IPS-18a (cell line): Measurements from ENCODE around the gene UXS1.
A peak's percentile ranks its signal among the peaks of the same experiment; 100 is the strongest.
"Not testable (repeated sequence)": the region's sequence is repeated elsewhere in the genome, so short reads cannot be mapped to it uniquely, and the experiment has no call there.

Experiments used
- H3K27ac ChIP-seq: one replicate; pipeline ENCODE4 v1.5.1; 2013; ENCODE audit warnings: low read length
- H3K27me3 ChIP-seq: one replicate; pipeline ENCODE4 v1.6.1; 2013; ENCODE audit warnings: mild to moderate bottlenecking, low read length; ENCODE audit not compliant: control insufficient read depth, insufficient read depth
- H3K36me3 ChIP-seq: one replicate; pipeline ENCODE4 v1.6.1; 2013; ENCODE audit warnings: low read depth, low read length; ENCODE audit not compliant: control insufficient read depth
- H3K4me1 ChIP-seq: one replicate; pipeline ENCODE4 v1.6.1; 2013; ENCODE audit warnings: low read depth, low read length; ENCODE audit not compliant: control insufficient read depth
- H3K4me3 ChIP-seq: one replicate; pipeline ENCODE4 v1.5.1; 2013; ENCODE audit warnings: low read length
- H3K9ac ChIP-seq: one replicate; pipeline ENCODE4 v1.6.1; 2013; ENCODE audit warnings: mild to moderate bottlenecking, low read length, moderate library complexity
- H3K9me3 ChIP-seq: one replicate; pipeline ENCODE4 v1.6.1; 2013; ENCODE audit warnings: low read depth, low read length; ENCODE audit not compliant: control insufficient read depth

The UXS1 gene

DNA sequence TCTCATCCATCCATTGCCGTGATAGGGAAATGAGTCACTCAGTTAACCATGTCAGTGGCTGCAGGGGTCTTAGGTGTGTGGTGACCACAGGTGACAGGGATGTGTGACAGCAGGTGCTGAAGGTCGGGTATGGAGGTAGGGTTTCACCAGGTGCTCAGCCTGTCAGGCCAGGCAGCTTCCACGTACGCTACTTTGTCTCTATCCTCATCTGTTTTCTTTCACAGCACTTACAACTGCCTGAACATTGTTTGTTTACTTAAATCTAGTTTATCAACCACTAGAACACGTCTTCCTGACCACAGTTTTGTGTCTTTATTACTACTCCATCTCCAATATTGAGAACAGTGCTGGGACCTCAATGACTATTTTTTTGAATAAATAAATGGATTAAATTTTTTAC, 11.4 kb upstream of the UXS1 start:
- H3K4me3 ChIP-seq, result no peak overlapping the region
- no peaks in the 10 kb centered on the region for H3K9me3 ChIP-seq
- H3K4me1 ChIP-seq, result no peaks in the 10 kb centered on the region
- H3K9ac ChIP-seq, result no peak overlapping the region
- H3K36me3 ChIP-seq, result no peaks in the 10 kb centered on the region
- no peak overlapping the region for H3K27ac ChIP-seq
- H3K27me3 ChIP-seq, result no peaks in the 10 kb centered on the region

DNA sequence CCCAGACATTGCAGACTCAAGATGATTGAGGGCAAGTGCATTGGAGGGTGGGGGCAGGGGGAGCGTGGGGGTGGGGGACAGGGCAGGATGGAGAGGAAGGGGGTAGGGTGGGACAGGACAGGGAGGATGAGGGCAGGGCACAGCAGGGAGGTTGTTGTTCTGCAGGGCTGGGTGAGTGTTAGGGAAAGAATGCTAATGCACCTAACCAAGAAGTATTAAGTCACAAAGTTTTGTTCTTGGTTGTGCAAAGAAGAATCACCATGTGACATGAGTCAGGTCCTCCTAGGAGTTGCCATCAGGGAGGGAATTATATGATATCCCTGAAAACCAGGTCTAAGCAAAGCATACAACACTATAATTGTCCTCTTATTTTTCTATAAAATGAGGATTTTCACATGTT, 10.4 kb upstream of the UXS1 start:
- not testable (repeated sequence) for H3K9ac ChIP-seq, H3K4me3 ChIP-seq, H3K27me3 ChIP-seq, H3K9me3 ChIP-seq, H3K4me1 ChIP-seq, H3K36me3 ChIP-seq, H3K27ac ChIP-seq

DNA sequence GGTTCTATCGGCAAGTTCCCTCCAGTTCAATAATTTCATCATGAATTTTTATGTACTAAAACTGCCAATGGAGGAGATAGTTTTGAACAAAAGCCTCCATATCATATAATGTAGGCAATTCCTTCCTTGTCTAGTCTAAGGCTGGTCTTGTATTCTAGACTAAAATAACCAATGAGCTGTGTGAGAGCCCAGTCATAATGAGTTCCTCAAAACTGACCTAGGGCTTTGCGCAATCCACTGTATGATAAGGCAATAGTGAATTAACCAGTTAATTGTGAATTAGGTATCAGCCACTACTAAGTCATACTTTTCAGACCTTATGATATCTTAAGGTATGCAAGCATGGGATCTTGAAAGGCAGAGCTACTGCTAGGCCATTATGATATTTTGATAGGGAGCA, 7.6 kb upstream of the UXS1 start:
- no peaks in the 10 kb centered on the region for H3K36me3 ChIP-seq

DNA sequence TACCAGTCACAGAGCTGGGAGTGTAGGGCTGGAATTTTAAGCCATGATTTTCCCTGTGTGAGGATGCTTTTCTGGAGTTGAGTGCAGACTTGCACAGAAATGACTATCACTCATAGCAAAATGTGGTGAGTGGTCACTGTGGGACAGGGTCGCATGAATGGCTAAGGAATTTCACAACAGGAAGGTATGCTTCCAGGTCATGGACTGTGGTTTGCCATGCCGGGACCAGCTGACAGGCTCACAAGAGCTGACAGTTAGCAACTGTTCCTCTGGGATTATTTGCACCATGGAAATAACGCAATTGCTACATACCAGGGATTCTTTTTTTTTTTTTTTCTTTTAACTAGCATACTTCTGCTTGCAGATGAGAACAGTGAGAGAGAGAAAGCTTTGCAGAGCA, 3.8 kb upstream of the UXS1 start:
- Histone ChIP-seq H3K4me3 (no peak overlapping the region), H3K27me3 (no peaks in the 10 kb centered on the region), H3K9me3 (no peaks in the 10 kb centered on the region), H3K36me3 (no peaks in the 10 kb centered on the region), H3K27ac (no peak overlapping the region), H3K9ac (no peak overlapping the region), H3K4me1 (peaks cover 7% of the 10 kb centered on the region)

More for the DNA sequence above, 7.6 kb upstream of the UXS1 start:
- Histone ChIP-seq H3K4me3 (no peak overlapping the region), H3K9ac (no peak overlapping the region), H3K9me3 (no peaks in the 10 kb centered on the region), H3K27ac (no peak overlapping the region), H3K4me1 (no peaks in the 10 kb centered on the region), H3K27me3 (no peaks in the 10 kb centered on the region)

DNA sequence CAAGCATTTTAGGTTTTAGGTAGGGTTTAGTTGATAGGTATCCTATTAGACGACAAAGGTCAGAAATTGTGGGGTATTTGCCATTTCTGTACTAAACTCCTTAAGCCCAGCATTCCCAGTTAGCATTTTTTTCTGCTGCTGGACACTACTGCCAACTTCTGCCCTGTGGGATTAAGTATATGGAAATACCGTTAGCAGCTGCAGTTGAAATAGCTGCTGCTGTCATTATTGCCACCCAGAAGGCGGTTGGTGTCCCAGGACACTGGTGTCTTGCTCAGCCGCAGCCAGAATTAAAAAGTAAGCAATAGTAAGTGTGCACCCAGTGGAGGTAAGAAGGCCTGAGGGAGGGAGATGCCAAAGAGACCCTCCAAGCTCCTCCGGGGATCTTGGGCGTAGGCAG, 1.9 kb upstream of the UXS1 start:
- Histone ChIP-seq H3K36me3 (no peaks in the 10 kb centered on the region), H3K9ac (no peak overlapping the region), H3K27me3 (no peaks in the 10 kb centered on the region), H3K27ac (no peak overlapping the region), H3K9me3 (no peaks in the 10 kb centered on the region), H3K4me3 (no peak overlapping the region), H3K4me1 (peaks cover 17% of the 10 kb centered on the region)

DNA sequence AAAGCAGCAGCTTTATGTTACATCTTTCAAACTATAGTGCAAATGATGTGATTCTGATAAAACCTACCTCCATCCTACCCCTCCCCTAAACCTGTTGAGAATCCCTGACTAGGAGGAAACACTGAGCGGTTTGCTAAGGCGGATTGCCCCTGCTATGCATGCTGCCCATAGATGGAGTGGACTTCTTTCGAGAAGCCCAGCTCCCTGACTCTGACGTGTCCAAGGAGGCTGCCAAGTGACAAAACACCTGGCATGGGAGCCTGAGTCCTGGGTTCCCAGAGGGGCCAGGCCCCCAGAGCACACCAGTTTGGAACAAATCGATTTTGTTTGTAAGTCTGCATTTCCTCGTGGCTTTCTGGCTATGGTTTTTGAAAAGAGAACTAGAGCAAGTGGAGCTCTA, 1.4 kb upstream of the UXS1 start:
- no peak overlapping the region for H3K9ac ChIP-seq
- no peak overlapping the region for H3K4me3 ChIP-seq
- H3K27me3 ChIP-seq, result no peaks in the 10 kb centered on the region
- H3K4me1 ChIP-seq, result peaks cover 19% of the 10 kb centered on the region
- H3K27ac ChIP-seq, result no peak overlapping the region
- no peaks in the 10 kb centered on the region for H3K9me3 ChIP-seq
- H3K36me3 ChIP-seq, result no peaks in the 10 kb centered on the region

DNA sequence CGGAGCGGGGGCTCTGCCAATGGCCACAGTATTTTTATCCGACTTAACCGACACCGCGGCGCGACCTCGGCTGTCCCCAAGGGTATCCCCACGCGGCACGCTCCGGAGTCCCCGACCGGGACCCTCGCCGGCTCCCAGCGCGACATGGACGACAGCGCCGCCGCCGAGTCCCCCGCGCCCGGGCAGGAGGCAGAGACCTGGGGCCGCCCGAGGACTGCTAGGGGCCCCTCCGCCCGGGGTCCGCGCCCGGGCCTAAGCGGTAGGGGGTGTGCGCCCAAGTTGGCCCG, 468 bp downstream of the UXS1 start:
- no peak overlapping the region for H3K27ac ChIP-seq
- H3K9me3 ChIP-seq, result no peaks in the 10 kb centered on the region
- H3K4me3 ChIP-seq, result peak overlapping the region; percentile 62
- no peaks in the 10 kb centered on the region for H3K36me3 ChIP-seq
- no peaks in the 10 kb centered on the region for H3K27me3 ChIP-seq
- H3K9ac ChIP-seq, result peak overlapping the region; percentile 54
- H3K4me1 ChIP-seq, result peaks cover 19% of the 10 kb centered on the region

DNA sequence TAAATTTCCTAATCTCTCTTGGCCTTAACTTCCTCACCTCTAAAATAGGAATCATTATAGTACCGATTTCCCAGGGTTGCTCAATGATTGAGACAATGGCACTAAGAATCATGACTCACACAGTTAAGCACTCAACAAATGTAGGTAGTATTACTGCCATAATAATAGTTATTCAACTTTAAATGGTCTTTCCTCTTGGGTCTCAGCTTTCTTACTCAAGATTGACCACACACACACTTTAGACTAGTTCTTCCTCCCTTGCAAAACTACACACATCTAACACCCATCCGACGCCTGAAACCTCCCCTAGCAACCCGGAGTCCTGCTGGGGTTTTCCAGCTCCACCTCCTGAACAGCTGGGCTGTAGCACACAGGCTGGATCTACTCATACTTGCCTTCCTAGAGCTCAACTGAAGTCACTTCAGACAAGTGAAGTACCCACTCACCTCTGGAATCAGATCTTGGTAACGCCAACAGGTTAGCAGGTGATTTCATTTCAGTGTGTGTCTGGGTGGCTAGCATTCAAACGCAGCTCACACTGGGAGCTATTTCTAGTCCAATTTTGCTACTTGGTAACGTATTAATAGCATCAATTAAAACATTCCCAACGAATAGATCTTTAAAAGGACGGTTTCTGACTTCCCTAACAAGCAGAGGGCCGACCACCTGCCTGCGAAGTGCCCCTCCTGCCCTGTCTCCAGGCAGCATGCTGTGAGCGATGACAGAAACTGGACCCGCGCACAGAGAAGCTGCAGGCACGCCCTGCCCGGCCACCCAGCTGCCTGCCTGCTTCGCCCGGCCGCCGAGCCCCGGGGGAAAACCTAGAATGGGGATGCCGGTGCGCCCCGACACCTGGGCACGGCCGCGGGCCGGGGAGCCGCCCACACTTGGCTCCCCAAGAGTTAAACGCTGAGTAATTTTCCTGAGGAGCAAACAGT, 1.1 kb downstream of the UXS1 start:
- no peaks in the 10 kb centered on the region for H3K9me3 ChIP-seq

DNA sequence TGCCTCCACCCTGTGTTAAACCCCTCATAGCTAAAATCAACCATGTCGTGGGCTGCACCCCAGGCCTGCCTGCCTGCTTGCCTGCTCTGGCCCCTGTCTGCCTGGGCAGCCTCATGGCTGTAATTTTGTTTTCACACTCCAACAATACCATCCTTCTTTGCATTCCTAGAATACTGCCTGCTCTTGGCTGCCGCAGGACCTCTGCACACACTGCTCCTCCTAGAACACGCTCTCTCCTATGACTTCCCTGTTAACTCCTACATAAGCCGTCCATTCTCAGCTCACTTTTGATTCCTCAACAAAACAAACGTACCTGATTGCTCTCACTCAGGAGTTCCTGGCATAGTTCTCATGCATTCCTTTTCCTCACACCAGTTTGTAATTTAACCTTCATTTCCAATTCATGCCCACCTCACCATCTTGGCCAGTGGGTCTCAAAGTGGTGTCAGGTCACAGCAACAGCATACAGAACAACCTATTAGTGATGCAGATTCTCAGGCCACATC, 2.5 kb downstream of the UXS1 start:
- H3K4me1 ChIP-seq, result peaks cover 22% of the 10 kb centered on the region
- H3K27ac ChIP-seq, result no peak overlapping the region
- H3K4me3 ChIP-seq, result no peak overlapping the region
- H3K27me3 ChIP-seq, result no peaks in the 10 kb centered on the region
- no peaks in the 10 kb centered on the region for H3K9me3 ChIP-seq
- H3K36me3 ChIP-seq, result no peaks in the 10 kb centered on the region
- no peak overlapping the region for H3K9ac ChIP-seq

More for the DNA sequence above, 1.1 kb downstream of the UXS1 start:
- Histone ChIP-seq H3K27ac (no peak overlapping the region), H3K4me1 (peaks cover 22% of the 10 kb centered on the region), H3K36me3 (no peaks in the 10 kb centered on the region), H3K27me3 (no peaks in the 10 kb centered on the region), H3K4me3 (peak overlapping the region; percentile 62), H3K9ac (peak overlapping the region; percentile 54)

DNA sequence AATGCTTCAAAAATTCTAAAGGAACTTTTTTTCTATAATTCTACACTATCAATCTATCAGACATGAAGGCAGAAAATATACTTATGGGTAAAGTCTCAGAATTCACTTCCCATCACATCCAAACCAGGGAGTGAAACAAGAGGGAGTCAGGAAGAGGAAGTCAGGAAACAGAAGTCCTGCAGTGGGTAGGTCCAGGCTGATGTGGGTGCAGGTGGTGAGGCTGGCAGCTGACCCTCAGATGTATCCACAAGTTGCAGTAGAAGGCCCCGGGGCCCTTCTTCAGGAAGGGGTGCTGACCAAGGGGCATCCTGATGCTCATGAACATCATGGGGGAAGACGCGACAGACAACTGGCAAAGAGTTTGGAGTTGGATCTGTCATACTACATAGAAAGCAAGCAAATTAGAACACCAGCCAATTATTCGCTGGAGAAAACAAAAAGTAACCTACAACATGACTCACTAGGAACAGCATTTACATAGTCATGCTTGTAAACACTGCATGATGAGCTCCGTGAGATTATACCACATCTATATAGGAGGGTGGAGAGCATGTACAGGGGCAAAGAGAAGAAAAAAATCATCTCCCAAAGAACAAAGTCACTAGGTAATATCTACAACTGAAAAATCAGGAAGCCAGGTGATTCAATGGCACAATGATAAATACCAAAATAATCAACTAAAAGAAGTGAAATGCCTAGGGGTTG, 4.2 kb downstream of the UXS1 start:
- Histone ChIP-seq H3K4me3 (no peak overlapping the region), H3K4me1 (peaks cover 20% of the 10 kb centered on the region), H3K9ac (no peak overlapping the region), H3K27ac (no peak overlapping the region), H3K36me3 (no peaks in the 10 kb centered on the region), H3K27me3 (no peaks in the 10 kb centered on the region), H3K9me3 (no peaks in the 10 kb centered on the region)

DNA sequence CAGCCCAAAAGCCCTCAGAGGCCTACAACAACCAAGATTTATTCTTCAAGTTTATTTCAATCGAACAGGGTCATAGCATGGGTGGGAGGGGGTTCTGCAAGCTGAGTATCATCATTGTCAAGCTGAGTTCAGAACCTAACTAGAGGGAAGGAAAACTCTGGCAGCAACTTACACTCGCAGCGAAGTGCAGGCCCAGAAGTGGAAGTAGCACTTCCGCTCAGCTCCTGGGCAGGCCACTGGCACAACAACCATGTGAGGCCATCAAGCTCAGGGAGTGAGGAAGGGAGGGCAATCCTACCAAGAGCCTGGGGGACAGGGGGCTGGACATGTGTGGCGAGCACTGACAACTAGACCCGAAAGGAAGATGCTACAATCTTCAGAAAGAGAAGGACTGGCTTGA, 4.8 kb downstream of the UXS1 start:
- no peak overlapping the region for H3K4me3 ChIP-seq
- peaks cover 19% of the 10 kb centered on the region for H3K4me1 ChIP-seq
- H3K9me3 ChIP-seq, result no peaks in the 10 kb centered on the region
- no peak overlapping the region for H3K27ac ChIP-seq
- H3K27me3 ChIP-seq, result no peaks in the 10 kb centered on the region
- H3K36me3 ChIP-seq, result no peaks in the 10 kb centered on the region
- H3K9ac ChIP-seq, result no peak overlapping the region
